Tongue (tissue), 2 donors: ENCODE measurements around the gene NAT9. TPM values are rescaled to one million over a fixed set of nuclear protein-coding genes. Genes with fewer than 3 reads are reported as not detected.

Experiments used
- DNase-seq: peaks from one replicate; pipeline ENCODE4 v3.0.0-alpha.2; 2015
- total RNA-seq: library from RNA; depleted of rRNA; stranded (reverse); fragments of >200 nt; gene quantifications from one replicate; pipeline ENCODE4 v1.2.3, GENCODE V29; 2014

The NAT9 gene
- total RNA-seq, 1 donor from 2014 or later = 30.2 TPM

- DNase-seq = no peak
Measured at GRCh38 chr17:74805591-74805991, 29.4 kb upstream of the NAT9 start.

- DNase-seq = no peak
Measured at GRCh38 chr17:74804683-74805082, 28.5 kb upstream of the NAT9 start.

- no peak for DNase-seq
Measured at GRCh38 chr17:74803971-74804370, 27.8 kb upstream of the NAT9 start.

- no peak for DNase-seq
Measured at GRCh38 chr17:74803388-74803930, 27.3 kb upstream of the NAT9 start.

- no peak for DNase-seq
Measured at GRCh38 chr17:74801896-74802295, 25.8 kb upstream of the NAT9 start.

- DNase-seq = no peak
Measured at GRCh38 chr17:74800531-74800930, 24.4 kb upstream of the NAT9 start.

- DNase-seq = no peak
Measured at GRCh38 chr17:74799097-74799496, 23.0 kb upstream of the NAT9 start.

GRCh38 chr17:74798239-74798707 lies 22.1 kb upstream of the NAT9 start:
- peak; percentile 14 for DNase-seq

GRCh38 chr17:74797824-74798223 lies 21.7 kb upstream of the NAT9 start:
- no peak for DNase-seq

- DNase-seq = no peak
Measured at GRCh38 chr17:74796866-74797265, 20.7 kb upstream of the NAT9 start.

GRCh38 chr17:74796211-74796610 lies 20.1 kb upstream of the NAT9 start:
- no peak for DNase-seq

- no peak for DNase-seq
Measured at GRCh38 chr17:74795327-74796020, 19.3 kb upstream of the NAT9 start.

- no peak for DNase-seq
Measured at GRCh38 chr17:74792586-74793105, 16.5 kb upstream of the NAT9 start.

- DNase-seq = no peak
Measured at GRCh38 chr17:74790161-74791058, 14.3 kb upstream of the NAT9 start.

GRCh38 chr17:74786431-74787055 lies 10.4 kb upstream of the NAT9 start:
- peak; percentile 26 for DNase-seq

GRCh38 chr17:74785981-74786360 lies 9.8 kb upstream of the NAT9 start:
- peak; percentile 44 for DNase-seq

GRCh38 chr17:74785096-74785980 lies 9.2 kb upstream of the NAT9 start:
- DNase-seq = no peak

- DNase-seq = no peak
Measured at GRCh38 chr17:74784125-74784810, 8.1 kb upstream of the NAT9 start.

GRCh38 chr17:74782571-74782970 lies 6.4 kb upstream of the NAT9 start:
- no peak for DNase-seq

GRCh38 chr17:74780443-74781238 lies 4.5 kb upstream of the NAT9 start:
- DNase-seq = no peak
